IMR-90 (cell line): Measurements from ENCODE around the gene POMT1. TPM values are rescaled to one million over a fixed set of nuclear protein-coding genes. Genes with fewer than 3 reads are reported as not detected.

ENCODE experiments used
- ATAC-seq: fragments of 200-7000 bp; cut with Tn5 transposase; 2 replicates; pipeline ENCODE4 v1.9.1; 2020; ENCODE audit warnings: low read depth, mild to moderate bottlenecking, moderate library complexity
- BruUV-seq: library from RNA; stranded (reverse); fragments of 400-500 nt; replicated peaks from 2 replicates; lab custom pipeline; 2021; lab: Mats Ljungman, UMichigan
- CTCF ChIA-PET: fragments of 300-600 bp; formaldehyde crosslinking; extraction: SDS; loops from one replicate; lab custom pipeline; 2021; ENCODE audit warnings: antibody characterized with exemption; lab: Yijun Ruan, JAX
- POLR2A ChIA-PET: fragments of 300-600 bp; sonication (Branson Sonifier 250); formaldehyde crosslinking; loops from one replicate; lab custom pipeline; 2022; ENCODE audit warnings: antibody characterized with exemption; ENCODE audit not compliant: unreplicated experiment; lab: Charles Lee
- DNase-seq: peaks from one replicate; pipeline ENCODE4 v3.0.0; 2013
- H2AFZ ChIP-seq: replicated peaks from 2 replicates; pipeline ENCODE3; 2013; ENCODE audit warnings: low read length, mild to moderate bottlenecking; ENCODE audit not compliant: poor library complexity
- H2AK5ac ChIP-seq: 2 replicates; pipeline ENCODE4 v1.6.1; 2013; ENCODE audit warnings: low read depth, low read length, inconsistent platforms
- H2AK9ac ChIP-seq: replicated peaks from 2 replicates; pipeline ENCODE3; 2013; ENCODE audit warnings: mild to moderate bottlenecking, low read depth, low read length, moderate library complexity; ENCODE audit not compliant: poor library complexity
- H2BK120ac ChIP-seq: 2 replicates; pipeline ENCODE4 v1.6.1; 2013; ENCODE audit warnings: low read depth, low read length, inconsistent platforms
- H2BK15ac ChIP-seq: 3 replicates; pipeline ENCODE4 v1.6.1; 2013; ENCODE audit warnings: low read depth, low read length, inconsistent platforms
- H2BK20ac ChIP-seq: 2 replicates; pipeline ENCODE4 v1.6.1; 2013; ENCODE audit warnings: low read depth, mild to moderate bottlenecking, inconsistent platforms, low read length, moderate library complexity
- H2BK5ac ChIP-seq: 2 replicates; pipeline ENCODE4 v1.6.1; 2013; ENCODE audit warnings: mild to moderate bottlenecking, low read depth, low read length, inconsistent platforms; ENCODE audit not compliant: poor library complexity, severe bottlenecking
- H3K14ac ChIP-seq: replicated peaks from 2 replicates; pipeline ENCODE4 v1.6.1; 2013; ENCODE audit warnings: low read depth, low read length, inconsistent platforms
- H3K18ac ChIP-seq: 2 replicates; pipeline ENCODE4 v1.6.1; 2013; ENCODE audit warnings: low read depth, low read length, control low read depth
- H3K23ac ChIP-seq: 2 replicates; pipeline ENCODE4 v1.6.1; 2013; ENCODE audit warnings: low read depth, low read length, inconsistent platforms
- H3K27ac ChIP-seq: 2 replicates; pipeline ENCODE4 v1.5.1; 2013; ENCODE audit warnings: mild to moderate bottlenecking, control low read depth, low read length; ENCODE audit not compliant: insufficient read depth
- H3K27me3 ChIP-seq: 2 replicates; pipeline ENCODE4 v1.6.1; 2013; ENCODE audit warnings: low read length; ENCODE audit not compliant: control insufficient read depth, insufficient read depth
- H3K36me3 ChIP-seq: 2 replicates; pipeline ENCODE4 v1.6.1; 2013; ENCODE audit warnings: low read length, mixed read lengths; ENCODE audit not compliant: control insufficient read depth, insufficient read depth
- H3K4ac ChIP-seq: 2 replicates; pipeline ENCODE4 v1.6.1; 2013; ENCODE audit warnings: low read depth, low read length, inconsistent platforms
- H3K4me1 ChIP-seq: 2 replicates; pipeline ENCODE4 v1.6.1; 2013; ENCODE audit warnings: low read length, mixed read lengths; ENCODE audit not compliant: control insufficient read depth, insufficient read depth
- H3K4me2 ChIP-seq: 2 replicates; pipeline ENCODE4 v1.6.1; 2013; ENCODE audit warnings: low read depth, mild to moderate bottlenecking, control low read depth, low read length, moderate library complexity
- H3K4me3 ChIP-seq: 2 replicates; pipeline ENCODE4 v1.5.1; 2013; ENCODE audit warnings: low read depth, mild to moderate bottlenecking, control low read depth, low read length, moderate library complexity; ENCODE audit not compliant: insufficient read depth
- H3K56ac ChIP-seq: 2 replicates; pipeline ENCODE4 v1.6.1; 2013; ENCODE audit warnings: low read length, inconsistent platforms; ENCODE audit not compliant: insufficient read depth; ENCODE audit errors: extremely low read depth
- H3K79me1 ChIP-seq, 2 experiments: 2 replicates each; pipeline ENCODE4 v1.6.1; 2013; ENCODE audit warnings: low read length in 2 of 2, inconsistent platforms in 1 of 2, low read depth in 1 of 2
- H3K9ac ChIP-seq: 2 replicates; pipeline ENCODE4 v1.6.1; 2013; ENCODE audit warnings: low read depth, low read length, control low read depth
- H3K9me1 ChIP-seq: 2 replicates; pipeline ENCODE4 v1.6.1; 2013; ENCODE audit warnings: low read length, inconsistent platforms; ENCODE audit not compliant: insufficient read depth
- H3K9me3 ChIP-seq: 2 replicates; pipeline ENCODE4 v1.6.1; 2013; ENCODE audit warnings: low read length; ENCODE audit not compliant: control insufficient read depth, insufficient read depth
- H4K20me1 ChIP-seq: 2 replicates; pipeline ENCODE4 v1.6.1; 2013; ENCODE audit warnings: low read length, inconsistent platforms; ENCODE audit not compliant: insufficient read depth
- H4K5ac ChIP-seq: 2 replicates; pipeline ENCODE4 v1.6.1; 2013; ENCODE audit warnings: mild to moderate bottlenecking, low read depth, low read length, control low read depth
- H4K8ac ChIP-seq, 2 experiments: 2 replicates each; pipeline ENCODE4 v1.6.1; 2013; ENCODE audit warnings: low read depth in 2 of 2, low read length in 2 of 2, control low read depth in 1 of 2, inconsistent platforms in 1 of 2
- H4K91ac ChIP-seq: 2 replicates; pipeline ENCODE4 v1.6.1; 2013; ENCODE audit warnings: low read depth, low read length, inconsistent platforms; ENCODE audit not compliant: insufficient read depth
- BHLHE40 ChIP-seq: fragments of 150-350 bp; IDR thresholded peaks from 2 replicates; pipeline ENCODE4 v1.6.1; 2016; ENCODE audit warnings: mild to moderate bottlenecking, low read depth, low read length
- CHD1 ChIP-seq: IDR thresholded peaks from 2 replicates; pipeline ENCODE4 v1.6.1; 2012; ENCODE audit warnings: low read depth, low read length, improper control_type of control experiment
- CTCF ChIP-seq: conservative IDR thresholded peaks from 2 replicates; pipeline ENCODE4 v1.5.1; 2012; ENCODE audit warnings: mild to moderate bottlenecking, low read depth, low read length, improper control_type of control experiment
- ELK1 ChIP-seq: fragments of 150-350 bp; IDR thresholded peaks from 2 replicates; pipeline ENCODE4 v1.6.1; 2016; ENCODE audit warnings: low read depth, mild to moderate bottlenecking, low read length, moderate library complexity, borderline replicate concordance
- FOS ChIP-seq: fragments of 150-350 bp; IDR thresholded peaks from 2 replicates; pipeline ENCODE4 v1.6.1; 2016; ENCODE audit warnings: low read depth, low read length
- MAFK ChIP-seq: IDR thresholded peaks from 2 replicates; pipeline ENCODE4 v1.6.1; 2012; ENCODE audit warnings: low read depth, low read length, improper control_type of control experiment
- MAZ ChIP-seq: IDR thresholded peaks from 2 replicates; pipeline ENCODE4 v1.6.1; 2012; ENCODE audit warnings: low read depth, mild to moderate bottlenecking, low read length, improper control_type of control experiment, moderate library complexity, borderline replicate concordance
- MXI1 ChIP-seq: IDR thresholded peaks from 2 replicates; pipeline ENCODE4 v1.6.1; 2012; ENCODE audit warnings: low read depth, mild to moderate bottlenecking, low read length, moderate library complexity, borderline replicate concordance
- NFE2L2 ChIP-seq: fragments of 150-350 bp; IDR thresholded peaks from 2 replicates; pipeline ENCODE4 v1.6.1; 2016; ENCODE audit warnings: low read depth, mild to moderate bottlenecking, low read length
- POLR2A ChIP-seq: IDR thresholded peaks from 2 replicates; pipeline ENCODE4 v1.6.1; 2012; ENCODE audit warnings: mild to moderate bottlenecking, low read depth, low read length
- RAD21 ChIP-seq: IDR thresholded peaks from 2 replicates; pipeline ENCODE4 v1.6.1; 2012; ENCODE audit warnings: low read length, improper control_type of control experiment
- RCOR1 ChIP-seq: IDR thresholded peaks from 2 replicates; pipeline ENCODE4 v1.6.1; 2012; ENCODE audit warnings: mild to moderate bottlenecking, low read length, improper control_type of control experiment; ENCODE audit not compliant: insufficient replicate concordance
- RFX5 ChIP-seq: IDR thresholded peaks from 2 replicates; pipeline ENCODE4 v1.8.0; 2012; ENCODE audit warnings: low read depth, mild to moderate bottlenecking, low read length, moderate library complexity
- SMC3 ChIP-seq: fragments of 150-350 bp; IDR thresholded peaks from 2 replicates; pipeline ENCODE4 v1.6.1; 2016; ENCODE audit warnings: low read depth, mild to moderate bottlenecking, antibody characterized with exemption, low read length, moderate library complexity
- USF2 ChIP-seq: fragments of 150-350 bp; IDR thresholded peaks from 2 replicates; pipeline ENCODE4 v1.6.1; 2017; ENCODE audit warnings: mild to moderate bottlenecking, antibody characterized with exemption, low read length, low read depth
- WGBS, 2 experiments: methylation state at CpG; one replicate each; pipeline versions ENCODE4 v1.1.5 to v1.1.7; 2013; ENCODE audit warnings: missing lambda C conversion rate in 2 of 2; ENCODE audit not compliant: insufficient read length in 1 of 2; ENCODE audit errors: extremely low coverage in 2 of 2; 5-methylcytosine and 5-hydroxymethylcytosine counted together
- dilution Hi-C: fragments of 300-500 bp; cut with HindIII; formaldehyde crosslinking; loops from one replicate; pipeline ENCODE4 v1.14.3; 2018; ENCODE audit warnings: low sequenced_read_pairs; ENCODE audit not compliant: unreplicated experiment
- in situ Hi-C: fragments of 300-500 bp; cut with MboI; formaldehyde crosslinking; loops from 3 replicates; pipeline ENCODE4 v1.14.3; 2019; ENCODE audit warnings: low sequenced_read_pairs, inconsistent platforms, mixed read lengths
- intact Hi-C: fragments of 100-400 bp; cut with micrococcal nuclease; formaldehyde crosslinking; loops from 2 replicates; pipeline ENCODE4 v1.10.0; 2022
- polyA plus RNA-seq, 3 experiments: library from polyadenylated mRNA; depleted of rRNA; stranded (reverse); fragments of >200 nt; gene quantifications; 2 replicates each; pipeline ENCODE4 v1.2.3, GENCODE V29; 2012; ENCODE audit warnings: low replicate concordance in 1 of 3
- total RNA-seq: library from RNA; depleted of rRNA; stranded (reverse); fragments of >200 nt; gene quantifications from 2 replicates; pipeline ENCODE4 v1.2.3, GENCODE V29; 2012

Gene POMT1
- total and polyA plus RNA-seq, 2 of the 4 experiments (the other 2 are of a cell fraction), result 24.2 to 36.5 TPM

GRCh38 chr9:131475111-131475955 lies 27.4 kb upstream of the POMT1 start:
- H3K79me1 ChIP-seq, result peaks cover 33 to 41% of the 10 kb centered on the region in 2 experiments
- dilution Hi-C loops, result no loop called here
- no peak overlapping the region for H3K23ac ChIP-seq
- H3K4me3 ChIP-seq, result no peak overlapping the region
- no peak overlapping the region for H3K56ac ChIP-seq
- H4K20me1 ChIP-seq, result peaks cover 69% of the 10 kb centered on the region
- H3K14ac ChIP-seq, result no peak overlapping the region
- H3K27me3 ChIP-seq, result no peaks in the 10 kb centered on the region
- WGBS, 2 experiments, result 97% methylated on average over 29 of the region's 46 CpGs; no CpG with 5 or more reads in 1 of the 2 experiments
- no peak for ATAC-seq
- no peak overlapping the region for H4K91ac ChIP-seq
- H3K36me3 ChIP-seq, result peaks cover 80% of the 10 kb centered on the region
- H3K27ac ChIP-seq, result no peak overlapping the region
- no peak overlapping the region for H2AK5ac ChIP-seq
- H3K9me1 ChIP-seq, result no peaks in the 10 kb centered on the region
- no peak overlapping the region for H3K4me2 ChIP-seq
- no peak overlapping the region for H2BK15ac ChIP-seq
- ChIA-PET CTCF (no interaction called here), POLR2A (no interaction called here)
- intact Hi-C loops, result loop anchor here (5.0 to 10.0 kb wide), 2 partner anchors 78 to 331 kb away; no protein-coding TSS in a partner anchor
- H3K18ac ChIP-seq, result no peak overlapping the region
- H2BK5ac ChIP-seq, result no peak overlapping the region
- no peaks in the 10 kb centered on the region for H3K4me1 ChIP-seq
- no peak overlapping the region for H2BK120ac ChIP-seq
- no peak overlapping the region for H2AK9ac ChIP-seq
- H4K8ac ChIP-seq, result no peak overlapping the region
- no peak overlapping the region for H3K9ac ChIP-seq
- in situ Hi-C loops, result no loop called here
- H3K4ac ChIP-seq, result no peak overlapping the region
- H4K5ac ChIP-seq, result no peak overlapping the region
- DNase-seq, result no peak
- H2AFZ ChIP-seq, result no peak overlapping the region
- H3K9me3 ChIP-seq, result no peaks in the 10 kb centered on the region
- TSS peak; percentile 78 for BruUV-seq
- H2BK20ac ChIP-seq, result no peak overlapping the region
- TF ChIP-seq MAFK, result no peak
- TF ChIP-seq RAD21, result no peak
- TF ChIP-seq CHD1, result no peak
- no peak for TF ChIP-seq RFX5
- TF ChIP-seq MXI1, result no peak
- TF ChIP-seq RCOR1, result no peak
- TF ChIP-seq POLR2A, result no peak
- no peak for TF ChIP-seq MAZ
- no peak for TF ChIP-seq NFE2L2
- no peak for TF ChIP-seq USF2
- no peak for TF ChIP-seq FOS
- TF ChIP-seq BHLHE40, result no peak
- TF ChIP-seq ELK1, result no peak
- no peak for TF ChIP-seq SMC3
- TF ChIP-seq CTCF, result no peak
